Activated T-cell treated with anti-CD3 and anti-CD28 coated beads, Interleukin-2, amount 50 U/mL, for 72 hours (primary cell): ENCODE results near the gene PKNOX1. TPM values are rescaled to one million over a fixed set of nuclear protein-coding genes. Genes with fewer than 3 reads are reported as not detected.
"Not testable (repeated sequence)": the region's sequence is repeated elsewhere in the genome, so short reads cannot be mapped to it uniquely, and the experiment has no call there.

ENCODE experiments used
- ATAC-seq, 2 donors: fragments of 150-1000 bp; cut with Tn5 transposase; replicated peaks in 1 of 2; 2 replicates each; pipeline ENCODE4 v1.10.0; 2021; ENCODE audit warnings: moderate library complexity in 2 of 2, mild to moderate bottlenecking in 1 of 2
- DNase-seq, 2 donors: peaks; one replicate each; pipeline ENCODE4 v3.0.0; 2021 to 2022; ENCODE audit warnings: mixed read lengths in 1 of 2
- H3K27ac Mint-ChIP-seq: one replicate; pipeline ENCODE4 v1.8.0; 2022; ENCODE audit warnings: mild to moderate bottlenecking, moderate library complexity, mixed read lengths
- H3K27me3 Mint-ChIP-seq: one replicate; pipeline ENCODE4 v1.8.0; 2022; ENCODE audit warnings: low read depth, mixed read lengths
- H3K36me3 Mint-ChIP-seq, 2 donors: one replicate each; pipeline ENCODE4 v1.8.0; 2022; ENCODE audit warnings: mixed read lengths in 2 of 2, mild to moderate bottlenecking in 1 of 2; ENCODE audit not compliant: insufficient read depth in 2 of 2
- H3K4me1 Mint-ChIP-seq: one replicate; pipeline ENCODE4 v1.8.0; 2022; ENCODE audit warnings: low read depth, mixed read lengths
- H3K4me3 Mint-ChIP-seq, 2 donors: one replicate each; pipeline ENCODE4 v1.8.0; 2022; ENCODE audit warnings: mild to moderate bottlenecking in 2 of 2, mixed read lengths in 2 of 2, moderate library complexity in 2 of 2
- H3K9me3 Mint-ChIP-seq, 2 donors: one replicate each; pipeline ENCODE4 v1.8.0; 2022; ENCODE audit warnings: mixed read lengths in 2 of 2
- total RNA-seq, 2 donors: library from RNA; stranded (reverse); gene quantifications; one replicate each; pipeline ENCODE4 v1.2.3, GENCODE V29; 2022

PKNOX1 gene
- total RNA-seq, 2 donors from 2014 or later = 22.8 to 26.8 TPM

- peaks cover 2 to 5% of the 10 kb centered on the region in 2 donors for H3K36me3 Mint-ChIP-seq
- ATAC-seq (no peak), DNase-seq (no peak)
- no peak overlapping the region for H3K4me3 Mint-ChIP-seq
- no peaks in the 10 kb centered on the region for H3K9me3 Mint-ChIP-seq
- no peaks in the 10 kb centered on the region for H3K27me3 Mint-ChIP-seq
- no peaks in the 10 kb centered on the region for H3K4me1 Mint-ChIP-seq
- H3K27ac Mint-ChIP-seq = no peak overlapping the region
Observed at GRCh38 chr21:43021756-43022600, 47.6 kb downstream of the PKNOX1 start.

- no peak overlapping the region for H3K4me3 Mint-ChIP-seq
- no peaks in the 10 kb centered on the region for H3K4me1 Mint-ChIP-seq
- no peak overlapping the region for H3K27ac Mint-ChIP-seq
- ATAC-seq (no peak), DNase-seq (no peak)
- no peaks in the 10 kb centered on the region for H3K27me3 Mint-ChIP-seq
- peaks cover 2 to 5% of the 10 kb centered on the region in 2 donors for H3K36me3 Mint-ChIP-seq
- no peaks in the 10 kb centered on the region for H3K9me3 Mint-ChIP-seq
Observed at GRCh38 chr21:43023175-43023574, 48.8 kb downstream of the PKNOX1 start.

GRCh38 chr21:43024439-43025136 is 50.2 kb downstream of the PKNOX1 start:
- Mint-ChIP-seq H3K4me3 (no peak overlapping the region), H3K4me1 (no peaks in the 10 kb centered on the region), H3K27ac (no peak overlapping the region), H3K27me3 (no peaks in the 10 kb centered on the region), H3K9me3 (no peaks in the 10 kb centered on the region), H3K36me3 (peaks cover 2 to 5% of the 10 kb centered on the region in 2 donors)
- no peak for DNase-seq
- no peak for ATAC-seq

- H3K36me3 Mint-ChIP-seq = peaks cover 2 to 7% of the 10 kb centered on the region in 2 donors
- DNase-seq (no peak), ATAC-seq (no peak)
- H3K27me3 Mint-ChIP-seq = no peaks in the 10 kb centered on the region
- no peak overlapping the region for H3K4me3 Mint-ChIP-seq
- no peaks in the 10 kb centered on the region for H3K4me1 Mint-ChIP-seq
- H3K27ac Mint-ChIP-seq = no peak overlapping the region
- H3K9me3 Mint-ChIP-seq = no peaks in the 10 kb centered on the region
Observed at GRCh38 chr21:43025636-43026180, 51.3 kb downstream of the PKNOX1 start.

GRCh38 chr21:43027846-43028731 is 53.7 kb downstream of the PKNOX1 start:
- Mint-ChIP-seq H3K27ac (no peak overlapping the region), H3K4me1 (no peaks in the 10 kb centered on the region), H3K4me3 (no peak overlapping the region), H3K27me3 (no peaks in the 10 kb centered on the region), H3K36me3 (peaks cover 2% of the 10 kb centered on the region in 2 donors), H3K9me3 (no peaks in the 10 kb centered on the region)
- ATAC-seq = no peak
- no peak for DNase-seq

- H3K36me3 Mint-ChIP-seq = peaks cover 0 to 2% of the 10 kb centered on the region in 2 donors
- no peak overlapping the region for H3K4me3 Mint-ChIP-seq
- no peaks in the 10 kb centered on the region for H3K9me3 Mint-ChIP-seq
- no peaks in the 10 kb centered on the region for H3K27me3 Mint-ChIP-seq
- H3K27ac Mint-ChIP-seq = no peak overlapping the region
- no peaks in the 10 kb centered on the region for H3K4me1 Mint-ChIP-seq
- ATAC-seq (no peak), DNase-seq (no peak)
Observed at GRCh38 chr21:43029785-43030184, 55.4 kb downstream of the PKNOX1 start.

- no peak overlapping the region for H3K27ac Mint-ChIP-seq
- no peak for DNase-seq
- no peaks in the 10 kb centered on the region for H3K27me3 Mint-ChIP-seq
- ATAC-seq = no peak
- H3K36me3 Mint-ChIP-seq = peaks cover 0 to 2% of the 10 kb centered on the region in 2 donors
- no peaks in the 10 kb centered on the region for H3K4me1 Mint-ChIP-seq
- H3K9me3 Mint-ChIP-seq = no peaks in the 10 kb centered on the region
- H3K4me3 Mint-ChIP-seq = no peak overlapping the region
Observed at GRCh38 chr21:43031121-43031619, 56.8 kb downstream of the PKNOX1 start.

GRCh38 chr21:43034101-43034500 is 59.7 kb downstream of the PKNOX1 start:
- Mint-ChIP-seq H3K9me3 (no peaks in the 10 kb centered on the region), H3K4me3 (no peak overlapping the region), H3K36me3 (peaks cover 0 to 2% of the 10 kb centered on the region in 2 donors), H3K27me3 (no peaks in the 10 kb centered on the region), H3K4me1 (no peaks in the 10 kb centered on the region), H3K27ac (no peak overlapping the region)
- ATAC-seq (no peak), DNase-seq (no peak)

GRCh38 chr21:43034826-43035225 is 60.5 kb downstream of the PKNOX1 start:
- Mint-ChIP-seq H3K4me1 (no peaks in the 10 kb centered on the region), H3K4me3 (no peak overlapping the region), H3K9me3 (no peaks in the 10 kb centered on the region), H3K27me3 (no peaks in the 10 kb centered on the region), H3K36me3 (peaks cover 0 to 2% of the 10 kb centered on the region in 2 donors), H3K27ac (no peak overlapping the region)
- no peak for DNase-seq
- ATAC-seq = no peak

GRCh38 chr21:43036889-43037288 is 62.5 kb downstream of the PKNOX1 start:
- not testable (repeated sequence) for H3K9me3 Mint-ChIP-seq, H3K4me1 Mint-ChIP-seq, H3K4me3 Mint-ChIP-seq, ATAC-seq, H3K27ac Mint-ChIP-seq, H3K36me3 Mint-ChIP-seq, H3K27me3 Mint-ChIP-seq, DNase-seq

GRCh38 chr21:43037918-43038658 is 63.7 kb downstream of the PKNOX1 start:
- not testable (repeated sequence) for H3K4me1 Mint-ChIP-seq, H3K9me3 Mint-ChIP-seq, DNase-seq, H3K36me3 Mint-ChIP-seq, H3K27me3 Mint-ChIP-seq, ATAC-seq, H3K27ac Mint-ChIP-seq, H3K4me3 Mint-ChIP-seq

- H3K9me3 Mint-ChIP-seq, H3K4me1 Mint-ChIP-seq, DNase-seq, H3K27me3 Mint-ChIP-seq, ATAC-seq, H3K36me3 Mint-ChIP-seq, H3K4me3 Mint-ChIP-seq, H3K27ac Mint-ChIP-seq: not testable (repeated sequence)
Observed at GRCh38 chr21:43038659-43039044, 64.3 kb downstream of the PKNOX1 start.
